ENCODE measurements around the gene CNNM2.
"Not testable (repeated sequence)": the region's sequence is repeated elsewhere in the genome, so short reads cannot be mapped to it uniquely, and the experiment has no call there.

CNNM2 gene

DNA sequence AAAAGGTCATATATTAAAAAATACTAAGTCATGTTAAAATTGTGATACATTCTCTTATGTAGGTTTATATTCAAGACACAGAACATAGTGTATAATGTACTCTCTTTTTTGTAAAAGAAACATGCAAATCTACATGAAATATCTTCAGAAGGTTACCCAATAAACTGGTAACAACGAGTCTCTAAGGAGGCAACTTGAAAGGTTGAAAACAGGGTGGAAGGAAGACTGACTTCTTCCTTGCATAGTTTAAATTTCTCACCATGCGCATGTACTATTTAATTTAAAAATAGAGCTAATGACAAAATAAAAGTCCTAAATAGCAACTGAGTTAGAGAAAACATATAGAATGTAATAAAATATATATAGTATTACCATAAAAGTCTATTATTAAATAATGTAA is 142.5 kb downstream of the CNNM2 start:
- TF ChIP-seq, protein P1, sequence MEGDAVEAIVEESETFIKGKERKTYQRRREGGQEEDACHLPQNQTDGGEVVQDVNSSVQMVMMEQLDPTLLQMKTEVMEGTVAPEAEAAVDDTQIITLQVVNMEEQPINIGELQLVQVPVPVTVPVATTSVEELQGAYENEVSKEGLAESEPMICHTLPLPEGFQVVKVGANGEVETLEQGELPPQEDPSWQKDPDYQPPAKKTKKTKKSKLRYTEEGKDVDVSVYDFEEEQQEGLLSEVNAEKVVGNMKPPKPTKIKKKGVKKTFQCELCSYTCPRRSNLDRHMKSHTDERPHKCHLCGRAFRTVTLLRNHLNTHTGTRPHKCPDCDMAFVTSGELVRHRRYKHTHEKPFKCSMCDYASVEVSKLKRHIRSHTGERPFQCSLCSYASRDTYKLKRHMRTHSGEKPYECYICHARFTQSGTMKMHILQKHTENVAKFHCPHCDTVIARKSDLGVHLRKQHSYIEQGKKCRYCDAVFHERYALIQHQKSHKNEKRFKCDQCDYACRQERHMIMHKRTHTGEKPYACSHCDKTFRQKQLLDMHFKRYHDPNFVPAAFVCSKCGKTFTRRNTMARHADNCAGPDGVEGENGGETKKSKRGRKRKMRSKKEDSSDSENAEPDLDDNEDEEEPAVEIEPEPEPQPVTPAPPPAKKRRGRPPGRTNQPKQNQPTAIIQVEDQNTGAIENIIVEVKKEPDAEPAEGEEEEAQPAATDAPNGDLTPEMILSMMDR (IDR thresholded peaks at IDR 0.05; ENCODE audit: low read length, missing control alignments) = no peak
- no peak for DNase-seq (ENCODE audit: low read depth)
- H3K4me3 ChIP-seq (replicated peaks; ENCODE audit: low read depth, low read length) = no peak overlapping the region

DNA sequence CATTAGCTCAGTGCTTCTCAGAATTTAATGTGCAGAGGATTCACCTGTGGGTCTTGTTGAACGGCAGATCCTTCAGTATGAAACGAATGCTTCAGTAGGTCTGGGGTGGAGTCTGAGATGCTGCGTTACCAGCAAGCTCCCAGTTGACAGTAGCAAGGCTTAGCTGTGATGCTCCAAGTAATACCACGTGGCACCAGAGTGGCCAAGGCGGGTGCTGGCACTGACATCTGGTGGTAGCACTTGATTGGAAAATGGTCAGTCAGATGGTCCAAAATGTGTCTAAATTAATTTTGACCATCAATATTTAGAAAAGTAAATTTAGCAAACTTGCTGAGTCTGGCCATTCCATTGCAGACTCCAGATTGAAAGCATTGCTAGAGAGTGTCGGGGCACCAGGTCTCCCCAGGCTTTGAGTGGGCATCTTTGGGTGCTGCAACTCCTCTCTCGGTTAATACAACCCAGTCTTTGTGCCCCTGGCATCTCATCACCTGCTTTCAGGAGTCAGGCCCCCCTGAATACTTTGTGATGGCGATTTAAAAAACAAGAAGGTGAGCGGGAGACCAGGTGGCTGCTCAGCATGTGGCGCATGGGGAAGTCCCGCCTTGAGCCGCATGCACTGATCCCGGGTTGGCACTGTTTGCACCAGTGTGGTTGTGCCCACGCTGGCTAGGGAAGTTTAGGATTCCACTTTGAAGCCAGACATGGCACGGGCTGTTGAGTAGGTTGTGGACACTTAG is 144.9 kb downstream of the CNNM2 start:
- no peak overlapping the region for H3K4me3 ChIP-seq (replicated peaks; ENCODE audit: low read depth, low read length)
- TF ChIP-seq, protein P1 (IDR thresholded peaks at IDR 0.05; ENCODE audit: low read length, missing control alignments) = no peak
- DNase-seq (ENCODE audit: low read depth) = no peak

DNA sequence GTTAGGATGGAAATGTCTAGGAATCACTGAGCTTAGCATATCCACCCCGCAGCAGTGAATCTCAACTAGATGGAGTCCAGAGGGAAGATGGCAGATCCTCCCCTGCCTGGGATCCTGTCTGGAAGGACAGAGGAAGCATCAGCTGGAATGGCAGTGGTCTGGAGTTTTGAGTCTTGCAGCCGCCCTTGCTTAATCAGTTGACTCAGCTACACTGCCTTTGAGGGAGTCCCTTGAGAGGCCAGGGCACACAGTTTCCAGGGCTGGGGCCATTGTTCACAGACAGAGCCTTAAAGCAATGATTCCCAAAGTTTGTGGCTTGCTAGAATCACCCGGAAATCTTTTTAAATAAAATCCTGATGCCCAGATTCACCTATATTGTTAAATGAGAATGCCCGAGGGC is 146.9 kb downstream of the CNNM2 start:
- no peak for DNase-seq (ENCODE audit: low read depth)
- TF ChIP-seq, protein P1 (IDR thresholded peaks at IDR 0.05; ENCODE audit: low read length, missing control alignments) = no peak
- H3K4me3 ChIP-seq (replicated peaks; ENCODE audit: low read depth, low read length) = no peak overlapping the region

DNA sequence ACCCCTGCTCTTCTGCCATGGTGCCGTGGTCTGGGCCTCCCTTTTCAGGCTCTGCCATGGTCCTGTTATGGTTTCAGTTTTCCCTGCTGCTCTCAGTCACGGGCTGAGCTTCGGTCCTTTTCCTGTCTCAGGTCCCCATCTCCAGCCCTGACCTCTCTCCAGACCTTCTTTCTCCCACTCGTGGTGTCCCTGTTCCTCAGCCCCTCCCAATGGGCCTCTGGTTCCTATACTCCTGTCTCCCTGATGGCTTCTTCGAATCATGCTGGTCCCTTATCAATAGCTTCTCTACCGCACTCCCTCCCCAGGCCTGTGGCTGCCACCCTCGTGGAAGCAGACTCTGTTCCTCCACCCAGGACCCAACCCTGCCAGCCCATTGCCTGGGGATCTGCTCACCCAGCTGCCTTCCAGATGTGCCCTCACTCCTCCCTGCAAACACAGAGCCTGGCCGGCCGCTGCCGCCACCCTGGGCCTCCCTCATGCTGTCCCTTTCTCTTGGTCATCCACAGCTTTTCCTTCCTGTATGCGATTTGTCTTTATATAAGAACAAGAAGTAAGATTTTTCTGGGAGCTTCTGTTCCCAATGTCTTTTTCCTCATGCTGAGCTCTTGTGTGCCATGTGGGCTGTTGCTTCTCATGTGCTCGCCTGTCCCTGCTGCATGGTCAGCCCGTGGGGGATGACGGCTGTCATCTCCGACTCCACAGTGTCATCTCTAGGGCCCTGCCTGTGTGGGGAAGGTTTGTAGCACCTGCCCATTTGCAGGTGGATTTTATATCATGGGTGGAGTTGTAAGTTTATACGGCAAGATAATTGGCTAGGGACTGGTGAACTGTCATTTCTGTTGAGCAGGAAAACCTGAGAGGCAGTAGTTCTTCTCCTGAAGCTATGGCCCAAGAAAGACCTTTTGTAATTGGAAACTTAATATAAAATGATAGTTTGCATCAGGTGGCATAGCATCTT is 148.3 kb downstream of the CNNM2 start:
- TF ChIP-seq, protein P1 (IDR thresholded peaks at IDR 0.05; ENCODE audit: low read length, missing control alignments) = no peak
- H3K4me3 ChIP-seq (replicated peaks; ENCODE audit: low read depth, low read length) = no peak overlapping the region
- no peak for DNase-seq (ENCODE audit: low read depth)

DNA sequence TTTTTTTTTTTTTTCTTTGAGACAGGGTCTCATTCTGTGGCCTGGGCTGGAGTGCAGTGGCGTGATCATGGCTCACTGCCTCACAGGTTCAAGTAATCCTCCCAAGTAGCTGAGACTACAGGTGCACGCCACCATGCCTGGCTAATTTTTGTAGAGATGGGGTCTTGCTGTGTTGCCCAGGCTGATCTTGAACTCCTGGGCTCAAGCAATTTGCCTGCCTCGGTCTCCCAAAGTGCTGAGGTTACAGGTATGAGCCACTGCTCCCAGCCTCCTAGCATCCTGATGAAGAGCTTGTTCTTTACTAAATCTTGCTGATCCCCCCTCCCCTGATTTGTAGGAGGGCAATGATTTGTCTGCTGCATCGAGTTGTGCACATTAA is 149.0 kb downstream of the CNNM2 start:
- DNase-seq (ENCODE audit: low read depth) = not testable (repeated sequence)

DNA sequence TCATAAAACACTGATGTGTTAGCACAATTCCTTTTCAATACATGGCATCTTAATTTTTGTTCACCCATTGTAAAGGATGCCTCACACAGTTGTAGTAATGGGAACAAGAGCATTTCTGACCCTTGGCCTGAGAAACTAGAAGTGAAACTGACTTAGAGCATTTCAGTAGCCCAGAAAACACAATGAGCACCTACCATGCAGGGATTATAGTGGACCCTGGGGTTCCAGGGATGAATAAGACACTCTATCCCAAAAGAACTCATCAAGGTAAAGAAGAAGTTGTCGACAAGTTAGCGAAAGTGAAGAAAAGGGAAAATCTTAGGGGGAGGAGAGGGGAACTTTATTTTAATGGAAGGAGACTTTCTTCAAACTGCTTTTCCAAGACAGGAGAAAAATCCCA is 149.4 kb downstream of the CNNM2 start:
- TF ChIP-seq, protein P1 (IDR thresholded peaks at IDR 0.05; ENCODE audit: low read length, missing control alignments) = no peak
- no peak for DNase-seq (ENCODE audit: low read depth)
- no peak overlapping the region for H3K4me3 ChIP-seq (replicated peaks; ENCODE audit: low read depth, low read length)

More for the DNA sequence above, 149.0 kb downstream of the CNNM2 start:
- H3K4me3 ChIP-seq (replicated peaks; ENCODE audit: low read depth, low read length) = not testable (repeated sequence)

DNA sequence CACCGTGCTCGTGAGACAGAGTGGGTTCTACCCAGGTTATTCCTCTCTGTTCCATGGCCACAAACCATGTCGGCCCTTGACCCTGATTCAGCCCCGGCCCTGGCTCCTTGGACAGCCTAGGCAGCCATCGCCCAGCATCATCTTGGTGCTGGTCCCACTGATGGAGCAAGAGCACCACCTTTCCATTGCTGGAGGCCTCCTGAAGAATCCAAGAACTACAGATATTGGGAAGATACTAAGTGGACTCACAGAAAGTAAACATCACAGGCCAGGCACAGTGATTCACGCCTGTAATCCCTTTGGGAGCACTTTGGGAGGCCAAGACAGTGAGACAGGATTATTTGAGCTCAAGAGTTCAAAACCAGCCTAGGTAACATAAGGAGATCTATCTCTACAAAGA is 149.9 kb downstream of the CNNM2 start:
- no peak for DNase-seq (ENCODE audit: low read depth)

More for the DNA sequence above, 149.9 kb downstream of the CNNM2 start:
- TF ChIP-seq, protein P1 (IDR thresholded peaks at IDR 0.05; ENCODE audit: low read length, missing control alignments) = no peak
- no peak overlapping the region for H3K4me3 ChIP-seq (replicated peaks; ENCODE audit: low read depth, low read length)
